Measurements from ENCODE around the gene PON2.
"Not testable (repeated sequence)": the region's sequence is repeated elsewhere in the genome, so short reads cannot be mapped to it uniquely, and the experiment has no call there.

The PON2 gene

GRCh38 chr7:95398155-95398940 is 36.5 kb downstream of the PON2 start:
- no peak for DNase-seq

- no peak for DNase-seq
Observed at GRCh38 chr7:95397381-95397780, 37.4 kb downstream of the PON2 start.

DNA sequence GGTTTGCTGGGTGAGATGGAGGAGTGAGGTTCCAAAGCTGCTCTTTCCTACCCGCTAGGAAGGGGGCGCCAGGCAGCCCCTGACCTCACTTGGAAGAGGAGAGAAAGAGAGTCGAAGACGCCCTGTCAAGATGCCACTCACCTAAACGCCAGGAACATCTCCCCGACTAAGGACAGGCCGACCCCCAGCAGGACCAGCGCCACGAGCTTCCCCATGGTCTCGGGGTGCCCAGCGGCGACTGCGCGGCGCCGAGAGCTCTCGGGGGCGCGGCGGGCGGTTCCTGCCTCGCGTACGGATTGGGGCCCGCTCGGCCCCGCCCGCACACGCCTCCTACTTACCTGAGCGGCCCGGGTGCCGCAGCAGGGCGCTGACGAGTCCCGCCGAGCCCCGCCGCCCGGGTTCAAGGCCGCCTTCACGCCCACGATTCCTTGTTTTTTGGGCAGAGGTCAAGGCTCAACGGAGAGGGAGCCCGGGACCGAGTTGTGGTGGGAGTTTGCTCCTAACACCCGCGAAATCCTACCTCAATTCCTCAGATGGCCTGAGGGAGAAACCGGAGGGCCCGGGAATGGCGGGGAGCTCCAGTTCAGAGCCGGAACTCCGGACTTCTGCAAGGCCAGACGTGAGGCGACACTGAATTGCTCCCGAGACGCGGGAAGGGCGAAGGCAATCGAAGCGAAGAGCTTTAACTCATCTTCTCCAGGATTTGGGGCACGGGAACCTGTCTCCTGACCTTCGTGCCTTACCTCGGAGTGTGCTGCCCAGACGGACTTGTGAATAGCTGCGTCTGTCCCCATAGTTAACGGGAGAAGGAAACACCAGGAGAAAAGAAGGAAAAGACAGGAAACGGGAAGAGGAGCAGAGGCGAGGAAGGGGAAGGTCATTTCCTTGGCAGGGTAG is 38.4 kb downstream of the PON2 start, which contains the start of gene PON3:
PON3 (minus strand) TSS at position 240 of the 897 bp plus-strand sequence; CDS start at position 215, 25 bp downstream.
- no peak for DNase-seq

DNA sequence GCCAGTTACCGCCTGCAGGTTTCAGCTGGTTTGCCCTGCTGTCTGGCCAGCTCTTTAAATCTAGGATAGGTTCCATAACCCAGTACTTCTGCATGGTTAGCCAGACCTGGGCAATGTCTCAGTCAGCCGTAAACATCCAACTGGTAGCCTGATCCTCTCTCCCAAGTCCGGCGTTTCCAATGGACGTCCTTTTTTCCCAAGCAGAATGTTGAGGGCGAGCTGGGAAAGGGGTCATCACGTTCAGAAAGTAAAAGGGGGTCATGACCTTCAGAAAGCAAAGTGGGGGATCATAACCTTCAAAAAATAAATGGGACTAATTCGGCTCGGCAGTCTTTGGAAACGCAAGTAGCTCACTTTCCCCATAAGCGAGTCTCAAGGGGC is 39.1 kb downstream of the PON2 start:
- no peak for DNase-seq

GRCh38 chr7:95394370-95394769 is 40.5 kb downstream of the PON2 start:
- DNase-seq, result no peak

DNA sequence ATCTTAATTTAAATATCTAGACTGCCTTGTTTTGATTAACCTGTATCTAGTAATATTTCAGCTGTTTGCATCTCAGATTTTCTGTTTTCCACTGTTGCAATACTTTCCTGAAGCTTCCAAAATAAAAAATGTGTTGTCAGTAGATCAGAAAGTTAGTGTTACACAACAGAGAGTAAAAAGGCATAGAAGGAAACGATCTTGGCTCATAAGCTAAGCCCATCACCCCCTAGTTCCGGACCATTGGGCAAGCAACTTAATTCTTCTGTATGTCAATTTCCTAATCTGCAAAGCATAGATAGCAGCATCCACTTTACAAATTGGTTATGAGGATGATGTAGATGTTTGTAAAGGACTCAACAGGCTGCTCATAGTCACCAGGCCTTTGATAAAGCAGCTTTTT is 43.1 kb downstream of the PON2 start:
- no peak for DNase-seq

GRCh38 chr7:95389516-95389915 is 45.3 kb downstream of the PON2 start:
- DNase-seq, result no peak

DNA sequence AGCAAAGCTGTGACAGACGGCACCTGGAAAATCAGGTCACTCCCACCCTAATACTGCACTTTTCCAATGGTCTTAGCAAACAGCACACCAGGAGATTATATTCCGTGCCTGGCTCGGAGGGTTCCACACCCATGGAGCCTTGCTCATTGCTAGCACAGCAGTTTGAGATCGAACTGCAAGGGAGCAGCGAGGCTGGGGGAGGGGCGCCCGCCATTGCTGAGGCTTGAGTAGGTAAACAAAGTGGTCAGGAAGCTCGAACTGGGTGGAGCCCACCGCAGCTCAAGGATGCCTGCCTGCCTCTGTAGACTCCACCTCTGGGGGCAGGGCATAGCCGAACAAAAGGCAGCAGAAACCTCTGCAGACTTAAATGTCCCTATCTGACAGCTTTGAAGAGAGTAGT is 55.4 kb downstream of the PON2 start:
- not testable (repeated sequence) for DNase-seq

DNA sequence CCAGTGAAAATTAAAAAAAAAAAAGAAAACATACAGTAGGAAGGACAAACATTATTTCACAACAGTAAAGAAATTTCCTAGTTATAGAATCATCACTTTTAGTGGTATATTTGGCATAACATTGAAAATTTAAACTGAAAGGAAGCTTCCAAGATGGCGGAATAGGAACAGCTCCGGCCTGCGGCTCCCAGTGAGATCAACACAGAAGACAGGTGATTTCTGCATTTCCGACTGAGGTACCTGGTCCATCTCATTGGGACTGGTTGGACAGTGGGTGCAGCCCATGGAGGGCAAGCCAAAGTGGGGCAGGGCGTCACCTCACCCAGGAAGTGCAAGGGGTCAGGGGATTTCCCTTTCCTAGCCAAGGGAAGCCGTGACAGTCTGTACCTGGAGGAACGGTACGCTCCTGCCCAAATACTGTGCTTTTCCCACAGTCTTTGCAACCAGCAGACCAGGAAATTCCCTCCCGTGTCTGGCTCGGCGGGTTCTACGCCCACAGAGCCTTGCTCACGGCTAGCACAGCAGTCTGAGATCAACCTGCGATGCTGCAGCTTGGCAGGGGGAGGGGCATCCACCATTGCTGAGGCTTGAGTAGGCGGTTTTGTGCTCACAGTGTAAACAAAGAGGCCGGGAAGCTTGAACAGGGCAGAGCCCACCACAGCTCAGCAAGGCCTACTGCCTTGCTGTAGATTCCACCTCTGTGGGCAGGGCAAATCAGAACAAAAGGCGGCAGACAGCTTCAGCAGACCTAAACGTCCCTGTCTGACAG is 58.0 kb downstream of the PON2 start:
- DNase-seq, result no peak

- no peak for DNase-seq
Observed at GRCh38 chr7:95375591-95376257, 59.1 kb downstream of the PON2 start.

GRCh38 chr7:95373323-95373722 is 61.5 kb downstream of the PON2 start:
- no peak for DNase-seq

DNA sequence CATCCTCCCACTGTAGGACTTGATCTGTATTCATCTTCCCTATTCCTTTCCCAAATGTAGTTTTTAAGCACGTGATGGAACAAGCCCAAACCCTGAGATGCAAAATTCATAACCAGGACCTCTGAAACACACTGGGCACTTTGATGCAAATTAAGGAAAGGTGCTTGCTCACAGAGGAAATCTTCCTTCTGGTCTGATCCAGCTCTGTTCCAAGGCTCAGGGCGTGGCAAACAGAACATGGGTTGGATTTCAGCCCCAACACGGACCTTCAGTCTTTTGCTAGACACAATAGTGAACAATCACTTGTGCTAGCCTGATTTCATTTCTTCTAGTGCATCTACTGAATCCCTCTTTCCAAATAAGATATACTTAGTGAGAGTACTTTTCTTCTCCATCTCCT is 66.6 kb downstream of the PON2 start:
- DNase-seq, result no peak

DNA sequence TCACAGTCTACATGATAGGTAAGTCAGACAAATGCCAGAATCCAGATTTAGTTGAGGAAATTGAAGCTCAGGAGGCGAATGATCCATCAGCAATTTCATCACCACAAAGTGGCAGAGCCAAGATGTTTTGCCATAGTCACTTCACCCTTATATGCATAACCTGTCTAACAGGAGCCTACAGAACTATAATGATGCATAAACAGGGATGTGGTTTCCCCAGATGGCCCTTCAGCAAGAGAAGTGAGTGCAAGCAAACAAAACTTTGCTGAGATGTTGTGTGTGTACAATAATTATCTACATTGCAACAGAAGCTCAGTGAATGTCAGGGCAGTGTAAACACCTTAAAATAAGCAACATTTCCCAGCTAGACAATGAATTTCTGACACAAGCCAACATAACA is 67.2 kb downstream of the PON2 start:
- no peak for DNase-seq

- DNase-seq, result no peak
Observed at GRCh38 chr7:95365151-95365550, 69.7 kb downstream of the PON2 start.

- DNase-seq, result no peak
Observed at GRCh38 chr7:95357623-95358022, 77.2 kb downstream of the PON2 start.
